ENCODE measurements around the gene EIF2B2. TPM values are rescaled to one million over a fixed set of nuclear protein-coding genes. Genes with fewer than 3 reads are reported as not detected.

Gene EIF2B2
- total RNA-seq, 4 donors from 2014 or later: 28.1 to 56.2 (median 36.6) TPM

- no peak for TF ChIP-seq CTCF (IDR thresholded peaks at IDR 0.05)
- TF ChIP-seq POLR2AphosphoS5 (IDR thresholded peaks at IDR 0.05): no peak
- TF ChIP-seq EP300 (IDR thresholded peaks at IDR 0.05): no peak
- TF ChIP-seq POLR2A (IDR thresholded peaks at IDR 0.05): no peak
- Histone ChIP-seq H3K36me3 (peaks cover 0 to 47% of the 10 kb centered on the region in 2 donors), H3K27me3 (no peaks in the 10 kb centered on the region), H3K4me1 (peaks cover 0 to 33% (median 3%) of the 10 kb centered on the region in 3 donors), H3K9me3 (no peaks in the 10 kb centered on the region), H3K27ac (no peak overlapping the region), H3K4me3 (no peak overlapping the region)
- 79 to 92% methylated on average over 3 to 4 of the region's 4 CpGs for WGBS, 2 donors (ENCODE audit: low coverage in 1 of 2)
- no peak for ATAC-seq
Measured at GRCh38 chr14:75041613-75042012, 38.9 kb downstream of the EIF2B2 start.

GRCh38 chr14:75042035-75042434 is 39.3 kb downstream of the EIF2B2 start:
- H3K27ac ChIP-seq: no peak overlapping the region
- no peak overlapping the region for H3K4me3 ChIP-seq
- WGBS, 2 donors (ENCODE audit: low coverage in 1 of 2): 50 to 63% methylated on average over 4 to 6 of the region's 6 CpGs
- no peak for ATAC-seq
- TF ChIP-seq CTCF (IDR thresholded peaks at IDR 0.05): no peak
- no peak for TF ChIP-seq POLR2A (IDR thresholded peaks at IDR 0.05)
- TF ChIP-seq EP300 (IDR thresholded peaks at IDR 0.05): no peak
- TF ChIP-seq POLR2AphosphoS5 (IDR thresholded peaks at IDR 0.05): no peak
- peaks cover 0 to 33% (median 3%) of the 10 kb centered on the region in 3 donors for H3K4me1 ChIP-seq
- no peaks in the 10 kb centered on the region for H3K27me3 ChIP-seq
- no peaks in the 10 kb centered on the region for H3K9me3 ChIP-seq
- peaks cover 0 to 43% of the 10 kb centered on the region in 2 donors for H3K36me3 ChIP-seq

GRCh38 chr14:75044322-75044721 is 41.6 kb downstream of the EIF2B2 start:
- H3K4me3 ChIP-seq: no peak overlapping the region

GRCh38 chr14:75044752-75045151 is 42.0 kb downstream of the EIF2B2 start:
- no peak for ATAC-seq
- Histone ChIP-seq H3K27me3 (no peaks in the 10 kb centered on the region), H3K4me3 (peak overlapping the region in 1 of 2 donors; percentile 15), H3K9me3 (no peaks in the 10 kb centered on the region), H3K36me3 (peaks cover 0 to 19% of the 10 kb centered on the region in 2 donors), H3K27ac (peak overlapping the region in 1 of 4 donors; percentile 5), H3K4me1 (peaks cover 3 to 54% (median 8%) of the 10 kb centered on the region in 3 donors)
- no peak for TF ChIP-seq POLR2A (IDR thresholded peaks at IDR 0.05)
- no peak for TF ChIP-seq POLR2AphosphoS5 (IDR thresholded peaks at IDR 0.05)
- TF ChIP-seq CTCF (IDR thresholded peaks at IDR 0.05): no peak
- no peak for TF ChIP-seq EP300 (IDR thresholded peaks at IDR 0.05)
- WGBS, 2 donors (ENCODE audit: low coverage in 1 of 2): 22 to 57% methylated on average over 5 to 7 of the region's 8 CpGs

More at GRCh38 chr14:75044322-75044721, 41.6 kb downstream of the EIF2B2 start:
- TF ChIP-seq POLR2AphosphoS5 (IDR thresholded peaks at IDR 0.05) (no peak), POLR2A (IDR thresholded peaks at IDR 0.05) (no peak), CTCF (IDR thresholded peaks at IDR 0.05) (no peak), EP300 (IDR thresholded peaks at IDR 0.05) (no peak)
- H3K36me3 ChIP-seq: peaks cover 0 to 21% of the 10 kb centered on the region in 2 donors
- WGBS, 2 donors (ENCODE audit: low coverage in 1 of 2): 8 to 23% methylated on average over 2 of the region's 2 CpGs
- no peaks in the 10 kb centered on the region for H3K9me3 ChIP-seq
- ATAC-seq: no peak
- H3K27me3 ChIP-seq: no peaks in the 10 kb centered on the region
- peak overlapping the region in 1 of 4 donors; percentile 5 for H3K27ac ChIP-seq
- peaks cover 3 to 50% (median 8%) of the 10 kb centered on the region in 3 donors for H3K4me1 ChIP-seq

- WGBS, 2 donors (ENCODE audit: low coverage in 1 of 2): 93 to 96% methylated on average over 5 of the region's 5 CpGs
- Histone ChIP-seq H3K36me3 (peaks cover 0 to 11% of the 10 kb centered on the region in 2 donors), H3K4me3 (no peak overlapping the region), H3K27ac (no peak overlapping the region), H3K4me1 (peaks cover 3 to 61% (median 16%) of the 10 kb centered on the region in 3 donors), H3K9me3 (no peaks in the 10 kb centered on the region), H3K27me3 (no peaks in the 10 kb centered on the region)
- ATAC-seq: no peak
- TF ChIP-seq POLR2AphosphoS5 (IDR thresholded peaks at IDR 0.05): no peak
- no peak for TF ChIP-seq CTCF (IDR thresholded peaks at IDR 0.05)
- TF ChIP-seq EP300 (IDR thresholded peaks at IDR 0.05): no peak
- no peak for TF ChIP-seq POLR2A (IDR thresholded peaks at IDR 0.05)
Measured at GRCh38 chr14:75046275-75046674, 43.6 kb downstream of the EIF2B2 start.

Data from gastroesophageal sphincter (tissue), 4 donors.